Stimulated activated CD4-positive, alpha-beta T cell treated with anti-CD3 and anti-CD28 coated beads, Interleukin-2, amount 100 ng/mL, for 24 hours (primary cell): ENCODE measurements around the gene EXOC7.

Source experiments
- DNase-seq, 2 donors: peaks; one replicate each; pipeline ENCODE4 v3.0.0-alpha.2; 2020

The EXOC7 gene

GRCh38 chr17:76103274-76104139, at the start of gene EXOC7:
Gene EXOC7 (minus strand): TSS chr17:76103787. CDS start chr17:76103692, 95 bp downstream.
- peak; percentile 94 to 96 for DNase-seq

GRCh38 chr17:76153202-76153601, 49.6 kb upstream of the EXOC7 start:
- no peak for DNase-seq

GRCh38 chr17:76152591-76152990, 49.0 kb upstream of the EXOC7 start:
- DNase-seq = no peak

GRCh38 chr17:76151896-76152454, 48.4 kb upstream of the EXOC7 start:
- no peak for DNase-seq

- no peak for DNase-seq
These were observed 47.4 kb upstream of the EXOC7 start for GRCh38 chr17:76150712-76151622.

- no peak for DNase-seq
These were observed 45.6 kb upstream of the EXOC7 start for GRCh38 chr17:76149214-76149613.

GRCh38 chr17:76148015-76148326, 44.4 kb upstream of the EXOC7 start:
- DNase-seq = no peak

GRCh38 chr17:76147211-76148014, 43.8 kb upstream of the EXOC7 start:
- no peak for DNase-seq

- no peak for DNase-seq
These were observed 42.7 kb upstream of the EXOC7 start for GRCh38 chr17:76146053-76146851.

GRCh38 chr17:76145231-76146052, 41.9 kb upstream of the EXOC7 start:
- peak; percentile 52 to 53 for DNase-seq

- no peak for DNase-seq
These were observed 39.0 kb upstream of the EXOC7 start for GRCh38 chr17:76142585-76143041.

- DNase-seq = no peak
These were observed 38.5 kb upstream of the EXOC7 start for GRCh38 chr17:76142039-76142584.

- DNase-seq = peak; percentile 88 to 91
These were observed 37.8 kb upstream of the EXOC7 start, which contains the start of gene FOXJ1 for GRCh38 chr17:76141212-76142038. Gene FOXJ1 (minus strand): TSS chr17:76141245. CDS start chr17:76140395, 850 bp downstream.

GRCh38 chr17:76140661-76141211, 37.1 kb upstream of the EXOC7 start:
- DNase-seq = no peak

- DNase-seq = peak in 1 of 2 donors; percentile 52
These were observed 36.4 kb upstream of the EXOC7 start for GRCh38 chr17:76139801-76140660.

- DNase-seq = no peak
These were observed 35.5 kb upstream of the EXOC7 start for GRCh38 chr17:76138896-76139752.
